Cardiac fibroblast (primary cell): Measurements from ENCODE around the gene ACTL7B.
"Not testable (repeated sequence)": the region's sequence is repeated elsewhere in the genome, so short reads cannot be mapped to it uniquely, and the experiment has no call there.

Source experiments
- DNase-seq, 2 donors: peaks; one replicate each; pipeline versions ENCODE4 v3.0.0 to v3.0.0-alpha.2; 2010; ENCODE audit warnings: low read depth in 2 of 2
- H3K4me3 ChIP-seq, 2 donors: replicated peaks in 1 of 2; 1 replicate in 1 of 2; 2 replicates in 1 of 2; pipeline ENCODE4 v1.5.1; 2011; ENCODE audit warnings: low read depth in 2 of 2, low read length in 2 of 2, mild to moderate bottlenecking in 2 of 2, moderate library complexity in 1 of 2
- CTCF ChIP-seq: IDR thresholded peaks from one replicate; pipeline ENCODE4 v1.5.1; 2011; ENCODE audit warnings: low read depth, mild to moderate bottlenecking, low read length, inconsistent platforms

ACTL7B gene

GRCh38 chr9:108855888-108856287 is at the start of gene ACTL7B:
Gene ACTL7B, minus strand, starts transcription at chr9:108855986. Its CDS starts 56 bp downstream, at chr9:108855930.
- no peak for DNase-seq
- H3K4me3 ChIP-seq: no peak within 1 kb of the TSS
- TF ChIP-seq CTCF: no peak

- no peak overlapping the region for H3K4me3 ChIP-seq
- TF ChIP-seq CTCF: no peak
- DNase-seq: no peak
Observed at GRCh38 chr9:108905494-108905893, 49.7 kb upstream of the ACTL7B start.

- no peak for TF ChIP-seq CTCF
- DNase-seq: no peak
- H3K4me3 ChIP-seq: no peak overlapping the region
Observed at GRCh38 chr9:108904161-108904560, 48.4 kb upstream of the ACTL7B start.

GRCh38 chr9:108903420-108904103 is 47.8 kb upstream of the ACTL7B start:
- no peak for DNase-seq
- no peak for TF ChIP-seq CTCF
- H3K4me3 ChIP-seq: no peak overlapping the region

GRCh38 chr9:108900176-108900575 is 44.4 kb upstream of the ACTL7B start:
- no peak for TF ChIP-seq CTCF
- DNase-seq: no peak
- H3K4me3 ChIP-seq: no peak overlapping the region

GRCh38 chr9:108899023-108899695 is 43.4 kb upstream of the ACTL7B start:
- not testable (repeated sequence) for H3K4me3 ChIP-seq, DNase-seq

- no peak for DNase-seq
- no peak for TF ChIP-seq CTCF
- H3K4me3 ChIP-seq: no peak overlapping the region
Observed at GRCh38 chr9:108897324-108898096, 41.7 kb upstream of the ACTL7B start.
